GM12801 (cell line): Measurements from ENCODE around the gene FEM1A.

Experiments used
- TF ChIP-seq, protein P1 (sequence below): IDR thresholded peaks from one replicate; pipeline ENCODE4 v1.5.1; 2011; ENCODE audit warnings: control low read depth; ENCODE audit not compliant: insufficient read length; ENCODE audit errors: extremely low read depth

The FEM1A gene, protein sequence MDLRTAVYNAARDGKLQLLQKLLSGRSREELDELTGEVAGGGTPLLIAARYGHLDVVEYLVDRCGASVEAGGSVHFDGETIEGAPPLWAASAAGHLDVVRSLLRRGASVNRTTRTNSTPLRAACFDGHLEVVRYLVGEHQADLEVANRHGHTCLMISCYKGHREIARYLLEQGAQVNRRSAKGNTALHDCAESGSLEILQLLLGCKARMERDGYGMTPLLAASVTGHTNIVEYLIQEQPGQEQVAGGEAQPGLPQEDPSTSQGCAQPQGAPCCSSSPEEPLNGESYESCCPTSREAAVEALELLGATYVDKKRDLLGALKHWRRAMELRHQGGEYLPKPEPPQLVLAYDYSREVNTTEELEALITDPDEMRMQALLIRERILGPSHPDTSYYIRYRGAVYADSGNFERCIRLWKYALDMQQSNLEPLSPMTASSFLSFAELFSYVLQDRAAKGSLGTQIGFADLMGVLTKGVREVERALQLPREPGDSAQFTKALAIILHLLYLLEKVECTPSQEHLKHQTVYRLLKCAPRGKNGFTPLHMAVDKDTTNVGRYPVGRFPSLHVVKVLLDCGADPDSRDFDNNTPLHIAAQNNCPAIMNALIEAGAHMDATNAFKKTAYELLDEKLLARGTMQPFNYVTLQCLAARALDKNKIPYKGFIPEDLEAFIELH

DNA sequence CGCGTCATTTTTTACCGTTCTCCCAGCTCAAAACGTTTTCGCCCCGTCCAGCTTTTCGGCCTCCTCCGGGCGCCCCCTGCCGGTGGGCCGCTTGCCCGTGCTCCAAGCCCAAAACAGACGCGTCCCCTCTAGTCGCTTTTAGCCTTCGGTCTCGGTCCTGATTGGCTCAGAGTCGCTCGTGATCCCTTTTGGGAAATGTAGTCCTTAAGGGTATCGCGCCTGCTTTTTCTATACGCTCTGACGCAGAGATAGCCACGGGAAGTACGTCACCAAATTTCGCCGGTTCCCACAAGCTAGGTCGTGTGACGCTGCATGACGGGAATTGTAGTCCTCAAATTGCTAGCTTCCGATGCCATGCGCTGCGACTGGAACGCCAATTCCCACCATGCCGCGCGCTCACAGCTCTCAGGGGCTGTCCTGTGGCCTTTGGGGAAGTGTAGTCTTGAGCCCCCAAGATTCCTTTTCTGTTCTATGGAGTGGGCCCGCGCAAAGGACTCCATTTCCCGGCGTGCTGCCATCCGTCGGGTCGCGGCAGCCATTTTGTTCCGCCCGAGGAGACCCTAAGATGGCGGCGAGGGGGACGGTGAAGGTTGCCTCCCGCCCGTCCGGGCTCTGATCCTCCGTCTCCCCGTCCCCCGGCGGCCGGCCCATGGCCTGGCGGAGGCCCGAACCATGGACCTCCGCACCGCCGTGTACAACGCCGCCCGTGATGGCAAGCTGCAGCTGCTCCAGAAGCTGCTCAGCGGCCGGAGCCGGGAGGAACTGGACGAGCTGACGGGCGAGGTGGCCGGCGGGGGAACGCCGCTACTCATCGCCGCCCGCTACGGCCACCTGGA is at the start of gene FEM1A:
Gene FEM1A, plus strand, starts transcription at position 552 of the 836 bp plus-strand sequence. Its CDS starts 121 bp downstream, at position 673.
- TF ChIP-seq, protein P1, sequence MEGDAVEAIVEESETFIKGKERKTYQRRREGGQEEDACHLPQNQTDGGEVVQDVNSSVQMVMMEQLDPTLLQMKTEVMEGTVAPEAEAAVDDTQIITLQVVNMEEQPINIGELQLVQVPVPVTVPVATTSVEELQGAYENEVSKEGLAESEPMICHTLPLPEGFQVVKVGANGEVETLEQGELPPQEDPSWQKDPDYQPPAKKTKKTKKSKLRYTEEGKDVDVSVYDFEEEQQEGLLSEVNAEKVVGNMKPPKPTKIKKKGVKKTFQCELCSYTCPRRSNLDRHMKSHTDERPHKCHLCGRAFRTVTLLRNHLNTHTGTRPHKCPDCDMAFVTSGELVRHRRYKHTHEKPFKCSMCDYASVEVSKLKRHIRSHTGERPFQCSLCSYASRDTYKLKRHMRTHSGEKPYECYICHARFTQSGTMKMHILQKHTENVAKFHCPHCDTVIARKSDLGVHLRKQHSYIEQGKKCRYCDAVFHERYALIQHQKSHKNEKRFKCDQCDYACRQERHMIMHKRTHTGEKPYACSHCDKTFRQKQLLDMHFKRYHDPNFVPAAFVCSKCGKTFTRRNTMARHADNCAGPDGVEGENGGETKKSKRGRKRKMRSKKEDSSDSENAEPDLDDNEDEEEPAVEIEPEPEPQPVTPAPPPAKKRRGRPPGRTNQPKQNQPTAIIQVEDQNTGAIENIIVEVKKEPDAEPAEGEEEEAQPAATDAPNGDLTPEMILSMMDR: no peak

DNA sequence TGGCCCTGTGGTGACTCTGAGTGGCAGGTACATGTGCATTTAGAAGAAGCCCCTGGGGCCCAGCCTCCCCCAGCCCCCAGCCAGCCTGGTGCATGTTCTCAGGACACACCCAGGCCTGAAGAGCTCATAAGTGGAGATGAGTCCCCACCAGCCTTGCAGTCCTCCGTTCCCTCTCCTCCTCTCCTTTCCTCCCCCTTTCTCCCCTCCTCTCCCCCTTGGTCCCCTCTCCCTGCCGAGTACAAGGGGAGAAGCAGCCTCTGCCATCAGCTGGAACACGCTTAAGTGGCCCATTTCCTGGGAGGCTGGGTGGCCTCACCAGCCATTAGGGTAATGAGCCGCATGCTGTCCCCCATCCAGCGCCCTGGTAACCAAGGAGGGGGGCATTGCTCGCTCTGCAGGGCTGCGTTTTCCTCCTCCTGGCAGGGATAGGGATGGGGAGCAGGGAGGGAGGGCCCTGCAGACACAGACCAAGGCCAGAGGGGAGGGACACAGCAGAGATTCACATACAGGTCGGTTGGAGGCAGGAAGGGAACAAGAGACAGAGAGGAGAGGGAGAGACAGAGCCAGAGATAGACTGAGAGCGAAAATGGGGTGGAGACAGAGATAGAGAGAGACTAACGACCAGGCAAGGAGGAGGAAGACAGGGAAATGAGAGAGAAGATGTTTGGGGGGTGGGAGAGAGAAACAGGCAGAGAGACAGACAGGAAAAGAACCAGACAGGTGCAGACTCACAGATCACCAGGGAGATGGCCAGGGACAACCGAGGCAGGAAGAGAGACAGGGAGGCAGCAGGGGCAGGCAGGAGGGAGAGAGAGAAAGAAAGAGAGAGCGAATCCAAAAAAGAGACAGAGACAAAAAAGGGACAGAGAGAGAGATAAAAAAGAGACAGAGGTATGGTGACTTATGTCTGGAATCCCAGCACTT is 48.5 kb upstream of the FEM1A start:
- TF ChIP-seq, protein P1: no peak

DNA sequence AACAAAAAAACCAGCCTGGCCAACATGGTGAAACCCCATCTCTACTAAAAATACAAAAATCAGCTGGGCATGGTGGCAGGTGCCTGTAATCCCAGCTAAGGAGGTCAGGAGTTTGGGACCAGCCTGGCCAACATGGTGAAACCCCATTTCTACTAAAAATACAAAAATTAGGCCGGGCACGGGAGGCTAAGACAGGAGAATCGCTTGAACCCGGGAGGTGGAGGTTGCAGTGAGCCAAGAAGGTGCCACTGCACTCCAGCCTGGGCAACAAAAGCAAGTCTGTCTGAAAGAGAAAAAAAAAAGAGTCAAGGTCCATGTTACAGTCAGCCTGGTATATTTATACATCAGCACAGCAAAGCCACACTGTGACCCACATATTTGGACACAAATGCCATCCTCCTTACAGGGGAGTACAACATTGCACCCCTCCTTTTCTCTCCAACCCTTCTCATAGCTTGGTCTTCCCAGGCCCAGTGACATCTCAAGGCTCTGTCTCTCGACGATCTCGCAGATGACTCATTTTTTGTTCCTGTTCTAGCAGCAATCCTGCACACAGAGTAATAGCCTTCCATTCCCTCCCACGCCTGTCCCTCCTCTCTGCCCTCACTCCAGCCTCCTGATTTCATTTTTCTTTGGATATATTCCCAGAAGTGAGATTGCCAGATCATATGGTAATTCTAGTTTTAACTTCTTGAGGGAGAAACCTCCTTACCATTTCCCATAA is 46.9 kb upstream of the FEM1A start:
- TF ChIP-seq, protein P1: no peak

- TF ChIP-seq, protein P1: no peak
Observed at GRCh38 chr19:4745986-4746385, 45.5 kb upstream of the FEM1A start.

GRCh38 chr19:4748185-4748584 is 43.3 kb upstream of the FEM1A start:
- TF ChIP-seq, protein P1: no peak

DNA sequence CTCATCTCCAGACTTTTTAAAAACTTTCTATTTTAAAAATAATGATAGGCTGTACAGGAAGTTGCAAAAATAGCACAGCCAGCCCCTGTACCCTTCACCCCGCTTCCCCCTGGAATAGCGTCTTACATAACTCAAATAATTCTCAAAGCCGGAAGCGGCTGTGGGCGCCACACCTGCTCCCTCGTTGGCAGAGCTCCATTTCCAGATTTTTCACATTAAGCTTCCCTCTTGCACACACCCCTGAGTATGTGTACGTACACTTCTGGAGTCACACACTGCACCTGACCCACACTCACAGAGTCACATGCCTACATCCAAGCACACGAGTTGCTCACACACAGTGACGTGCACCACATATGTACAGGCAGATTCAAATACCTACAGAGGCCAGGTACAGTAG is 42.9 kb upstream of the FEM1A start:
- TF ChIP-seq, protein P1: no peak
